Keratinocyte (primary cell): Measurements from ENCODE around the gene NRG3. TPM values are rescaled to one million over a fixed set of nuclear protein-coding genes. Genes with fewer than 3 reads are reported as not detected.

Experiments
- DNase-seq: peaks from one replicate; pipeline ENCODE4 v3.0.0-alpha.2; 2011; ENCODE audit warnings: low read depth, missing footprints, low spot score
- FAIRE-seq: peaks from 2 replicates; lab custom pipeline; 2011; peaks lifted over from hg19 to GRCh38; lab: Jason Lieb, UNC
- H2AFZ ChIP-seq: 2 replicates; pipeline ENCODE4 v1.6.0; 2012; ENCODE audit warnings: low read length, control low read depth, inconsistent platforms; ENCODE audit not compliant: control insufficient read depth
- H3K27ac ChIP-seq: 2 replicates; pipeline ENCODE4 v1.5.1; 2011; ENCODE audit warnings: low read length; ENCODE audit not compliant: control insufficient read depth, insufficient read depth
- H3K27me3 ChIP-seq: 3 replicates; pipeline ENCODE4 v1.6.0; 2011; ENCODE audit warnings: low read length; ENCODE audit not compliant: control insufficient read depth, insufficient read depth; ENCODE audit errors: extremely low read depth
- H3K36me3 ChIP-seq, 2 experiments: 2 replicates in 1 of 2; 3 replicates in 1 of 2; pipeline ENCODE4 v1.5.1; 2011; ENCODE audit warnings: low read length in 2 of 2, mild to moderate bottlenecking in 1 of 2; ENCODE audit not compliant: control insufficient read depth in 2 of 2, insufficient read depth in 2 of 2; ENCODE audit errors: extremely low read depth in 1 of 2
- H3K4me1 ChIP-seq: 3 replicates; pipeline ENCODE4 v1.5.1; 2011; ENCODE audit warnings: low read length; ENCODE audit not compliant: control insufficient read depth, insufficient read depth; ENCODE audit errors: extremely low read depth
- H3K4me2 ChIP-seq: 3 replicates; pipeline ENCODE4 v1.6.0; 2011; ENCODE audit warnings: low read depth, low read length; ENCODE audit not compliant: control insufficient read depth, insufficient read depth; ENCODE audit errors: extremely low read depth
- H3K4me3 ChIP-seq, 3 experiments: fragments of 200-600 bp in 1 of 3; sonication (generic) in 1 of 3; 2 replicates in 2 of 3; 3 replicates in 1 of 3; pipeline ENCODE4 v1.5.1; 2011 to 2016; ENCODE audit warnings: low read length in 3 of 3, mild to moderate bottlenecking in 3 of 3, control low read depth in 2 of 3, inconsistent platforms in 1 of 3, low read depth in 1 of 3, mixed read lengths in 1 of 3, mixed run types in 1 of 3, moderate library complexity in 1 of 3; ENCODE audit not compliant: control insufficient read depth in 2 of 3, insufficient read depth in 2 of 3; ENCODE audit errors: extremely low read depth in 1 of 3
- H3K79me2 ChIP-seq: 2 replicates; pipeline ENCODE4 v1.6.0; 2012; ENCODE audit warnings: low read length; ENCODE audit not compliant: control insufficient read depth, insufficient read depth
- H3K9ac ChIP-seq: 3 replicates; pipeline ENCODE4 v1.6.0; 2011; ENCODE audit warnings: low read length; ENCODE audit not compliant: control insufficient read depth, insufficient read depth; ENCODE audit errors: extremely low read depth
- H3K9me1 ChIP-seq: 3 replicates; pipeline ENCODE4 v1.6.0; 2011; ENCODE audit warnings: low read length; ENCODE audit not compliant: control insufficient read depth, insufficient read depth; ENCODE audit errors: extremely low read depth
- H3K9me3 ChIP-seq: 2 replicates; pipeline ENCODE4 v1.5.1; 2012; ENCODE audit warnings: low read depth, low read length; ENCODE audit not compliant: control insufficient read depth
- H4K20me1 ChIP-seq: 3 replicates; pipeline ENCODE4 v1.6.0; 2011; ENCODE audit warnings: low read length; ENCODE audit not compliant: control insufficient read depth, insufficient read depth; ENCODE audit errors: extremely low read depth
- CTCF ChIP-seq, 3 experiments: IDR thresholded peaks in 1 of 3; conservative IDR thresholded peaks in 1 of 3; optimal IDR thresholded peaks in 1 of 3; 2 replicates in 2 of 3; 3 replicates in 1 of 3; pipeline versions ENCODE3 to v1.5.1; 2011; ENCODE audit warnings: low read length in 3 of 3, mild to moderate bottlenecking in 3 of 3, moderate library complexity in 2 of 3, control low read depth in 1 of 3, inconsistent platforms in 1 of 3; ENCODE audit not compliant: insufficient read depth in 2 of 3; ENCODE audit errors: extremely low read depth in 1 of 3
- EZH2 ChIP-seq: IDR thresholded peaks from one replicate; pipeline ENCODE4 v1.6.1; 2012; ENCODE audit warnings: inconsistent platforms, mild to moderate bottlenecking, low read length, moderate library complexity
- dilution Hi-C: fragments of 300-500 bp; cut with MboI; formaldehyde crosslinking; loops from one replicate; pipeline ENCODE4 v1.7.0; 2020; ENCODE audit warnings: low sequenced_read_pairs; ENCODE audit not compliant: extremely low pct_ligation_motif_present
- polyA plus RNA-seq, 5 experiments: library from polyadenylated mRNA; depleted of rRNA in 3 of 5; stranded (reverse) in 3 of 5; stranded (forward) in 1 of 5; unstranded in 1 of 5; fragments of >200 nt; gene quantifications; 1 replicate in 1 of 5; 2 replicates in 3 of 5; 3 replicates in 1 of 5; pipeline versions ENCODE4 v1.2.1 to v1.2.3, GENCODE V29; 2011 to 2012; ENCODE audit warnings: missing spikeins in 2 of 5, low read depth in 1 of 5, low replicate concordance in 1 of 5

NRG3 gene
- polyA plus RNA-seq, 1 donor (not counting 4 experiments of a cell fraction or from before 2014, with no cell fraction given): not detected

- Histone ChIP-seq H3K36me3 (no peaks in the 10 kb centered on the region), H3K79me2 (no peaks in the 10 kb centered on the region), H3K27me3 (no peaks in the 10 kb centered on the region), H3K4me3 (no peak overlapping the region), H3K4me2 (no peak overlapping the region), H3K27ac (no peak overlapping the region), H4K20me1 (no peaks in the 10 kb centered on the region), H3K4me1 (no peaks in the 10 kb centered on the region), H2AFZ (no peak overlapping the region), H3K9me3 (no peaks in the 10 kb centered on the region), H3K9ac (no peak overlapping the region), H3K9me1 (no peaks in the 10 kb centered on the region)
- DNase-seq: no peak
- FAIRE-seq: no peak
- dilution Hi-C loops: no loop called here
- TF ChIP-seq CTCF (optimal IDR thresholded peaks at IDR 0.05 in 1 of 3, IDR thresholded peaks at IDR 0.05 in 1 of 3, conservative IDR thresholded peaks at IDR 0.05 in 1 of 3; ENCODE audit: extremely low read depth in 1 of 3, insufficient read depth in 2 of 3, low read length in 3 of 3) (no peak), EZH2 (no peak)
Observed at GRCh38 chr10:82643601-82644000, 768.6 kb downstream of the NRG3 start.

GRCh38 chr10:82645221-82645620, 770.2 kb downstream of the NRG3 start:
- no peaks in the 10 kb centered on the region for H3K79me2 ChIP-seq
- no peaks in the 10 kb centered on the region for H3K4me1 ChIP-seq
- dilution Hi-C loops: no loop called here
- H3K9me3 ChIP-seq: no peaks in the 10 kb centered on the region
- H4K20me1 ChIP-seq: no peaks in the 10 kb centered on the region
- no peak overlapping the region for H3K4me3 ChIP-seq
- FAIRE-seq: no peak
- no peaks in the 10 kb centered on the region for H3K9me1 ChIP-seq
- H3K36me3 ChIP-seq: no peaks in the 10 kb centered on the region
- no peak overlapping the region for H3K4me2 ChIP-seq
- TF ChIP-seq CTCF (optimal IDR thresholded peaks at IDR 0.05 in 1 of 3, IDR thresholded peaks at IDR 0.05 in 1 of 3, conservative IDR thresholded peaks at IDR 0.05 in 1 of 3; ENCODE audit: extremely low read depth in 1 of 3, insufficient read depth in 2 of 3, low read length in 3 of 3): no peak
- TF ChIP-seq EZH2: no peak
- H3K27me3 ChIP-seq: no peaks in the 10 kb centered on the region
- H3K9ac ChIP-seq: no peak overlapping the region
- no peak for DNase-seq
- no peak overlapping the region for H2AFZ ChIP-seq
- H3K27ac ChIP-seq: no peak overlapping the region
